ENCODE measurements around the gene CZIB. TPM values are rescaled to one million over a fixed set of nuclear protein-coding genes. Genes with fewer than 3 reads are reported as not detected.

The CZIB gene
- total RNA-seq, 1 donor from 2014 or later: 115 TPM

DNA sequence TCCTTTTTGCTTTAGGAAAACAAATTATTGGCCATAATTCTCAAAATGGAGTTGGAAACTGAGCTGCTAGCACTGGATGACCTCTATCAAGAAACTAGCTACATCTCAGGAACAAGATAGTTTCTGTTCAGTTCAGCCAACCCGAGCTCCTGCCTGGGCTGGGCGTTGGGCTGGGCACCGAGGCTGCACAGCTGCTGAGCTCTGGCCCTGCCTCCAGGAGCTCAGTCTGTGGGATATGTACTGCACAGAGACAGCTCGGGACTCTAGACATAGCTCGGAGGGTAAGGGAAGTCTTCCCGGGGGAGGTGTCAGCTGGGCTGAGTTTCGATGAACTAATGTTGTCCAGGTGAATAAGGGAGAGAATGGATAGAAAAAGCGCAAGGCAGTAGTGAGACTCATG is 53.5 kb downstream of the CZIB start:
- no peaks in the 10 kb centered on the region for H3K9me3 Mint-ChIP-seq
- Histone ChIP-seq H3K79me2 (ENCODE audit: low read depth) (no peaks in the 10 kb centered on the region), H3K36me3 (no peaks in the 10 kb centered on the region)

DNA sequence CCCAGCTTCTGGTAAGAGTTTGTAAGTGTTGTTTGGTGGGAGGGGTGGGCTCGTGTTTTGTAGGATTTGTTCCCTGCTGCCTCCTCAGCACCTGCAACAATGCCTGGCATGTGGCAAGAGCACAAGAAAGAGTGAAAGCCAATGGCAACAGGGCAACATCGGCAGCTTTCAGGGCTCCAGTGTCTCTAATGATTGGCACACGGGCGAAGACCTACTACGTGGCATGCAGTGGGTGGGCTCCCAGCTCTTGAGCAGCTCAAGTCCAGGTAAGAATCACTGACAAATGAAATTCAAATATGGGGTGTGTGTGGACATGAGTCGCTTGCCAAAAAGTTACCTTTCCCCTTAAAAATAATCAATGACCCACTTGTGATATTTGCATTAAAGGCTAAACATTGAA is 54.1 kb downstream of the CZIB start:
- Mint-ChIP-seq H3K4me3 (no peak overlapping the region), H3K36me3 (no peaks in the 10 kb centered on the region), H3K9me3 (no peaks in the 10 kb centered on the region), H3K4me1 (peaks cover 5% of the 10 kb centered on the region), H3K27me3 (ENCODE audit: insufficient read depth, low read depth) (peaks cover 2% of the 10 kb centered on the region), H3K27ac (no peak overlapping the region)
- no peaks in the 10 kb centered on the region for H3K9me3 ChIP-seq (ENCODE audit: low read depth)
- H3K27ac ChIP-seq: no peak overlapping the region
- H3K27me3 ChIP-seq: no peaks in the 10 kb centered on the region
- H3K79me2 ChIP-seq (ENCODE audit: low read depth): no peaks in the 10 kb centered on the region
- H3K4me1 ChIP-seq: no peaks in the 10 kb centered on the region
- no peaks in the 10 kb centered on the region for H4K20me1 ChIP-seq (ENCODE audit: low read depth)
- H2AFZ ChIP-seq (replicated peaks): no peak overlapping the region
- H3F3A ChIP-seq (ENCODE audit: low read depth): no peaks in the 10 kb centered on the region
- no peak overlapping the region for H3K4me3 ChIP-seq
- no peak for DNase-seq (ENCODE audit: low spot score)
- H3K4me2 ChIP-seq: no peak overlapping the region
- no peaks in the 10 kb centered on the region for H3K36me3 ChIP-seq
- H3K9ac ChIP-seq: no peak overlapping the region
- no peak for TF ChIP-seq EZH2phosphoT487 (IDR thresholded peaks at IDR 0.05)
- no peak for TF ChIP-seq EZH2 (IDR thresholded peaks at IDR 0.05)

More for the DNA sequence above, 53.5 kb downstream of the CZIB start:
- H3K27ac Mint-ChIP-seq: no peak overlapping the region
- peaks cover 5% of the 10 kb centered on the region for H3K4me1 Mint-ChIP-seq
- Histone ChIP-seq H3K4me1 (no peaks in the 10 kb centered on the region), H3K27me3 (no peaks in the 10 kb centered on the region), H4K20me1 (ENCODE audit: low read depth) (no peaks in the 10 kb centered on the region), H3K9me3 (ENCODE audit: low read depth) (no peaks in the 10 kb centered on the region), H3K9ac (no peak overlapping the region), H3K4me2 (no peak overlapping the region), H3F3A (ENCODE audit: low read depth) (no peaks in the 10 kb centered on the region), H2AFZ (replicated peaks) (peak overlapping the region; percentile 27), H3K4me3 (no peak overlapping the region), H3K27ac (no peak overlapping the region)
- no peaks in the 10 kb centered on the region for H3K36me3 Mint-ChIP-seq
- TF ChIP-seq EZH2phosphoT487 (IDR thresholded peaks at IDR 0.05) (no peak), EZH2 (IDR thresholded peaks at IDR 0.05) (no peak)
- TF ChIP-seq, protein P1, sequence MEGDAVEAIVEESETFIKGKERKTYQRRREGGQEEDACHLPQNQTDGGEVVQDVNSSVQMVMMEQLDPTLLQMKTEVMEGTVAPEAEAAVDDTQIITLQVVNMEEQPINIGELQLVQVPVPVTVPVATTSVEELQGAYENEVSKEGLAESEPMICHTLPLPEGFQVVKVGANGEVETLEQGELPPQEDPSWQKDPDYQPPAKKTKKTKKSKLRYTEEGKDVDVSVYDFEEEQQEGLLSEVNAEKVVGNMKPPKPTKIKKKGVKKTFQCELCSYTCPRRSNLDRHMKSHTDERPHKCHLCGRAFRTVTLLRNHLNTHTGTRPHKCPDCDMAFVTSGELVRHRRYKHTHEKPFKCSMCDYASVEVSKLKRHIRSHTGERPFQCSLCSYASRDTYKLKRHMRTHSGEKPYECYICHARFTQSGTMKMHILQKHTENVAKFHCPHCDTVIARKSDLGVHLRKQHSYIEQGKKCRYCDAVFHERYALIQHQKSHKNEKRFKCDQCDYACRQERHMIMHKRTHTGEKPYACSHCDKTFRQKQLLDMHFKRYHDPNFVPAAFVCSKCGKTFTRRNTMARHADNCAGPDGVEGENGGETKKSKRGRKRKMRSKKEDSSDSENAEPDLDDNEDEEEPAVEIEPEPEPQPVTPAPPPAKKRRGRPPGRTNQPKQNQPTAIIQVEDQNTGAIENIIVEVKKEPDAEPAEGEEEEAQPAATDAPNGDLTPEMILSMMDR (IDR thresholded peaks at IDR 0.05): no peak
- H3K27me3 Mint-ChIP-seq (ENCODE audit: insufficient read depth, low read depth): peaks cover 2% of the 10 kb centered on the region
- DNase-seq (ENCODE audit: low spot score): no peak
- no peak overlapping the region for H3K4me3 Mint-ChIP-seq

DNA sequence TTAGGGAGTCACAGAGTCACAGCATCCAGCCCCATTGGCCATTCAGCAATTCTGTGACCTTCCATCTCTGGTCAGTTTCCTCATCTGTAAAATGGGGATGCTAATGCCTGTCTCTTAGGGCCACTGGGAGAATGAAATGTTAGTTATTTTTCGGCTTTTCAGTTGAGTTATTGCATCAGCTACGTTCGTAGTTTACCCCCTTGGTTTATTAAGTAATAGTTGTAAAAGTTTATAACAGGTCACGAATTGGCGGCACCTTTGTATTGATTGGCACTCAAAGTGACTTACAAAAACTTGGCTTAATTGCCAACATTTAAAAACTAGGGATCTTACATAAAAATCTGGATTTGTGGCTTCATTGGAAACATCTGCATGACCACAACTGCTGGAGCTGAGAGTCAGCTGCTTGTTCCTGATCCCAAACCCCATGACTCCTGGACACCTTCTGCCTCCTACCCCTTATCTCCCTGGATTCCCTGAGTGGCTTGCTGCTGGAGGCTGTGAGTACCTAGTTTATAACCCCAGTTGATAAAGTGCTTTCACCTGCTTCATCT is 54.9 kb downstream of the CZIB start:
- H3K36me3 ChIP-seq: no peaks in the 10 kb centered on the region
- H3F3A ChIP-seq (ENCODE audit: low read depth): no peaks in the 10 kb centered on the region
- peaks cover 2% of the 10 kb centered on the region for H3K4me1 Mint-ChIP-seq
- H3K4me1 ChIP-seq: no peaks in the 10 kb centered on the region
- H3K4me2 ChIP-seq: no peak overlapping the region
- H3K27me3 Mint-ChIP-seq (ENCODE audit: insufficient read depth, low read depth): peaks cover 5% of the 10 kb centered on the region
- no peak overlapping the region for H3K27ac Mint-ChIP-seq
- no peaks in the 10 kb centered on the region for H3K36me3 Mint-ChIP-seq
- no peak for DNase-seq (ENCODE audit: low spot score)
- no peak overlapping the region for H3K27ac ChIP-seq
- H3K27me3 ChIP-seq: no peaks in the 10 kb centered on the region
- H3K79me2 ChIP-seq (ENCODE audit: low read depth): no peaks in the 10 kb centered on the region
- no peak overlapping the region for H3K9ac ChIP-seq
- no peak overlapping the region for H3K4me3 Mint-ChIP-seq
- no peaks in the 10 kb centered on the region for H3K9me3 ChIP-seq (ENCODE audit: low read depth)
- TF ChIP-seq, protein P1 (IDR thresholded peaks at IDR 0.05): no peak
- TF ChIP-seq EZH2phosphoT487 (IDR thresholded peaks at IDR 0.05) (no peak), EZH2 (IDR thresholded peaks at IDR 0.05) (no peak)
- H4K20me1 ChIP-seq (ENCODE audit: low read depth): no peaks in the 10 kb centered on the region
- no peaks in the 10 kb centered on the region for H3K9me3 Mint-ChIP-seq
- H3K4me3 ChIP-seq: no peak overlapping the region
- H2AFZ ChIP-seq (replicated peaks): no peak overlapping the region

Other genes starting within 250 kb of the CZIB start
- 0.09 TPM in 1 of 2 replicates, not detected in the other for gene PODN, start 158.4 kb downstream of the CZIB start, total RNA-seq (ENCODE audit: low replicate concordance)
- not detected in 2 replicates for gene SLC1A7, start 78.0 kb downstream of the CZIB start, total RNA-seq (ENCODE audit: low replicate concordance)
- gene CPT2, start 23.8 kb downstream of the CZIB start, total RNA-seq (ENCODE audit: low replicate concordance): 19.0 and 29.2 TPM in 2 replicates
- gene MAGOH, start 17.9 kb upstream of the CZIB start, total RNA-seq (ENCODE audit: low replicate concordance): 61.4 and 109 TPM in 2 replicates
- 15.6 and 25.7 TPM in 2 replicates for gene LRP8, start 107.4 kb upstream of the CZIB start, total RNA-seq (ENCODE audit: low replicate concordance)
- gene DMRTB1, start 238.8 kb upstream of the CZIB start, total RNA-seq (ENCODE audit: low replicate concordance): not detected in 2 replicates

Measured in neural progenitor cell (in vitro differentiated cells).